SU-DHL-6 (cell line): ENCODE measurements around the gene LAMTOR5.
"Not testable (repeated sequence)": the region's sequence is repeated elsewhere in the genome, so short reads cannot be mapped to it uniquely, and the experiment has no call there.

Source experiments
- CTCF ChIP-seq: fragments of 200-600 bp; sonication (generic); IDR thresholded peaks from one replicate; pipeline ENCODE4 v1.5.1; 2017; ENCODE audit warnings: antibody characterized with exemption, mild to moderate bottlenecking, low read length, moderate library complexity; ENCODE audit not compliant: insufficient read depth, poor library complexity, severe bottlenecking
- EZH2phosphoT487 ChIP-seq: fragments of 200-600 bp; sonication (generic), shearing (Covaris generic); conservative IDR thresholded peaks from 2 replicates; pipeline ENCODE4 v1.6.1; 2018; ENCODE audit warnings: mild to moderate bottlenecking, antibody characterized with exemption, low read length, moderate library complexity, mixed read lengths

DNA sequence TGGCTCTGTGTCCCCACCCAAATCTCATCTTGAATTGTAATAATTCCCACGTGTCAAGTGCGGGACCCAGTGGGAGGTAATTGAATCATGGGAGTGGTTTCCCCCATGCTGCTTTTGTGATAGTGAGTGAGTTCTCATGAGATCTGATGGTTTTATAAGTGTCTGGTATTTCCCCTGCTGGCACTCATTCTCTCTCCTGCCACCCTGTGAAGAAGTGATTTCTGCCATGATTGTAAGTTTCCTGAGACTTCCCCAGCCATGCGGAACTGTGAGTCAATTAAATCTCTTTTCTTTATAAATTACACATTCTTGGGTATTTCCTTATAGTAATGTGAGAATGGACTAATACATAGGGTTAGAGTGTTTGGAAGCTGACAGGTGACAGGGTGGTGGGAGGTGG lies 32.4 kb upstream of the LAMTOR5 start:
- not testable (repeated sequence) for TF ChIP-seq CTCF, EZH2phosphoT487
